Stimulated activated CD8-positive, alpha-beta memory T cell treated with anti-CD3 and anti-CD28 coated beads, Interleukin-4, amount 100 ng/mL, for 4 hours (primary cell): ENCODE results near the gene HSPA1A.
"Not testable (repeated sequence)": the region's sequence is repeated elsewhere in the genome, so short reads cannot be mapped to it uniquely, and the experiment has no call there.

Experiments
- DNase-seq, 2 donors: peaks; one replicate each; pipeline ENCODE4 v3.0.0-alpha.2; 2020; ENCODE audit warnings: low read depth in 2 of 2, low spot score in 1 of 2

HSPA1A gene

DNA sequence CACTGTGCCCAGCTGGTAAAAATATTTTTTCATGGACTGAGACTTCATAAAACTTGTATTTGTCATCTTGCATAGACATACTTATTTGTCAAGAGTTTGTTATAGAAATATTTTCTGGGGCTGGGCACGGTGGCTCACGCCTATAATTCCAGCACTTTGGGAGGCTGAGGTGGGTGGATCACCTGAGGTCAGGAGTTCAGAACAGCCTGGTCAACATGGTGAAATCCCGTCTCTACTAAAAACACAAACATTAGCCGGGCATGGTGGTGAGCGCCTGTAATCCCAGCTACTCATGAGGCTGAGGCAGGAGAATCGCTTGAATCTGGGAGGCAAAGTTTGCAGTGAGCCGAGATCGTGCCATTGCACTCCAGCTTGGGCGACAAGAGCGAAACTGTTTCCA is 6.7 kb upstream of the HSPA1A start:
- DNase-seq: not testable (repeated sequence)

DNA sequence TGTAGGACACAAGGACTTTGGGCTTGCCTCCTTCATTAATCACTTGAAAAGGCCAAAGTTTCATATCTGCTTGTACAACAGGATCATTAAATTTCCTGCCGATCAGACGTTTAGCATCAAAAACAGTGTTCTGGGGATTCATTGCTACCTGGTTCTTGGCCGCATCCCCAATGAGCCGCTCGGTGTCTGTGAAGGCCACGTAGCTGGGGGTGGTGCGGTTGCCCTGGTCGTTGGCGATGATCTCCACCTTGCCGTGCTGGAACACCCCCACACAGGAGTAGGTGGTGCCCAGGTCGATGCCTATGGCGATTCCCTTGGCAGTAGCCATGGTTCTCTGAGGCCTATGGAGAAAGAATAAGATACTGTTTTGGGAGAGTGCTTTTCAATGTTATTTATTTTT is 3.7 kb upstream of the HSPA1A start:
- no peak for DNase-seq

DNA sequence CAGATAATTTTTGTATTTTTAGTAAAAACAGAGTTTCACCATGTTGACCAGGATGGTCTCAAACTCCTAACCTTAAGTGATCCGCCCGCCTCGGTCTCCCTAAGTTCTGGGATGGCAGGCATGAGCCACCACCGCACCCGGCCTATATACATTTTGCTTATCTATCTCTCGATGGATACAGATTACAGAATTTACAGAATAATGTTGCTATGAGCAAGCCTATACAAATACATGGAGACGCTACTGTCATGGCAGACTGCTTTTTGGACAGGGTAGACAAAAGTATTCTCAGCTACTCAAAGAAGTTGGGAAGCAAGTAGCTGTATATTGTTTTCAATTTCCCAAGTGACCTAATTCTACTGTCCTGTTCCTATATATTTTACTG is 1.9 kb upstream of the HSPA1A start:
- no peak for DNase-seq

DNA sequence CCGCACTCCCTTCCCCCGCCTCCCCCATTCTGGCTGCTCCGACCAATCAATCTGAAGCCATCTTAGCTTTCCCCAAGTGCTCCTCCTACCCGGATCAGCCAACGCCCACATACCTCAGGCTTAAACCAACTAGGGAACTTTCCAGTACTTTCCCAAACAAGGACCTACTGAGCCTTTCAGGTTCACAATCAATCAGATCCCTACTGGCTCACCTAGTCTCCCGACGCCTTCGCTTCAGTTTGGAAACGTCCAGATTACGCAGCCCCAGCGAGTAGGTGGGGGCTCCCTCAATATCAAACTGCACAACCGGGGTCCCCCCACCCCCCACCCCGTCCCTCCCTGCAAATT is 692 bp upstream of the HSPA1A start:
- DNase-seq: peak in 1 of 2 donors; percentile 32

DNA sequence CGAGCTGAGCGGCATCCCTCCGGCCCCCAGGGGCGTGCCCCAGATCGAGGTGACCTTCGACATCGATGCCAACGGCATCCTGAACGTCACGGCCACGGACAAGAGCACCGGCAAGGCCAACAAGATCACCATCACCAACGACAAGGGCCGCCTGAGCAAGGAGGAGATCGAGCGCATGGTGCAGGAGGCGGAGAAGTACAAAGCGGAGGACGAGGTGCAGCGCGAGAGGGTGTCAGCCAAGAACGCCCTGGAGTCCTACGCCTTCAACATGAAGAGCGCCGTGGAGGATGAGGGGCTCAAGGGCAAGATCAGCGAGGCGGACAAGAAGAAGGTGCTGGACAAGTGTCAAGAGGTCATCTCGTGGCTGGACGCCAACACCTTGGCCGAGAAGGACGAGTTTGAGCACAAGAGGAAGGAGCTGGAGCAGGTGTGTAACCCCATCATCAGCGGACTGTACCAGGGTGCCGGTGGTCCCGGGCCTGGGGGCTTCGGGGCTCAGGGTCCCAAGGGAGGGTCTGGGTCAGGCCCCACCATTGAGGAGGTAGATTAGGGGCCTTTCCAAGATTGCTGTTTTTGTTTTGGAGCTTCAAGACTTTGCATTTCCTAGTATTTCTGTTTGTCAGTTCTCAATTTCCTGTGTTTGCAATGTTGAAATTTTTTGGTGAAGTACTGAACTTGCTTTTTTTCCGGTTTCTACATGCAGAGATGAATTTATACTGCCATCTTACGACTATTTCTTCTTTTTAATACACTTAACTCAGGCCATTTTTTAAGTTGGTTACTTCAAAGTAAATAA is 2.0 kb downstream of the HSPA1A start:
- not testable (repeated sequence) for DNase-seq

DNA sequence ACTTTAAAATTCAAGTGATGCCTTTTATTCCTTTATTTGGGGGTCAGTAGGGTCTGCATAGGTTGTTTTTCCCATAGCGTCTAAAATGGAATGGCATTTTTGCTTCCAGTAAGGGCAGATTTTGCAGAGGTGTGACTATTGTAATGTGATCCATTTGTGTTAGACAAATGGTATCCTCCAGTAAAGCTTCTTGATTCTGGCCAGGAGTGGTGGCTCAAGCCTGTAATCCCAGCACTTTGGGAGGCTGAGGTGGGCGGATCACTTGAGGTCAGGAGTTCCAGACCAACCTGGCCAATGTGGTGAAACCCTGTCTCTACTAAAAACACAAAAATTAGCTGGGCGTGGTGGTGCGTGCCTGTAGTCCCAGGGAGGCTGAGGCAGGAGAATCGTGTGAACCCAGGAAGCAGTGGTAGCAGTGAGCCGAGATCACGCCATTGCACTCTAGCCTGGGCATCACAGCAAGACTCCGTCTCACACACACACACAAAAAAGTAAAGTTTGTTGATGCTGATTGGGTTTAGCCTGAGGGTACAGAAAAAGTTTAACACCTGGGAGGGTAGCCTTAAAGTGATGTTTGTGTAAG is 2.7 kb downstream of the HSPA1A start:
- DNase-seq: not testable (repeated sequence)

DNA sequence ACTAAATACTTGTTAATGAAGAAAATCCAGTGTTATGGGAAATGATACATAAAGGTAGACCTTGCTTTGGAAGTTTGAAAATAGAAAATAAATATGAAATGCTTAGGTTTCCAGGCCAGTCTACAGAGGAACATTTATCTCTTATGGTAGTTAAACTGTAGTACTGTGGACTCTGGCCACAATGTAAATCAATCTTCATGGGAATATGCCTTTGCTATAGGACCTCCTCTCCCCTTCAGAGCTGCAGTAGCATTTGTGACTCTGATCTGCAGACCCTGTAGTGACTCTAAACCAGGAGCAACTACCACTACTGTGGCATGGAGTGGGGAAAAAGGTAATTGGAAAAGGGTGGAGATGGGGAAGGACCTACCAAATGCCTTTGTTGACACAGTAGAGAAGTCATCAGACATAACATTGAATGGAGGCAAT is 4.5 kb downstream of the HSPA1A start:
- DNase-seq: no peak

DNA sequence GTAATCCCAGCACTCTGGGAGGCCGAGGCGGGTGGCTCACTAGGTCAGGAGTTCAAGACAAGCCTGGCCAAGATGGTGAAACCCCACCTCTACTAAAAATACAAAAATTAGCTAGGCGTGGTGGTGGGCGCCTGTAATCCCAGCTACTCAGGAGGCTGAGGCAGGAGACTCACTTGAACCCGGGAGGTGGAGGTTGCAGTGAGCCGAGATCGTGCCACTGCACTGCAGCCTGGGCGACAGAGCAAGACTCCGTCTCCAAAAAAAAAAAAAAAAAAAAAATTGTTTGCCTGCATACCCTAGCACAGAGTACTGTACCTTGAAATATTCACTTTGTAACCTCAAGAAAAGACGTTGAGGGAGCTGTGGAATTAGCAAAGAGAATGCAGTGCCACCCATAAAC is 5.1 kb downstream of the HSPA1A start:
- DNase-seq: not testable (repeated sequence)

DNA sequence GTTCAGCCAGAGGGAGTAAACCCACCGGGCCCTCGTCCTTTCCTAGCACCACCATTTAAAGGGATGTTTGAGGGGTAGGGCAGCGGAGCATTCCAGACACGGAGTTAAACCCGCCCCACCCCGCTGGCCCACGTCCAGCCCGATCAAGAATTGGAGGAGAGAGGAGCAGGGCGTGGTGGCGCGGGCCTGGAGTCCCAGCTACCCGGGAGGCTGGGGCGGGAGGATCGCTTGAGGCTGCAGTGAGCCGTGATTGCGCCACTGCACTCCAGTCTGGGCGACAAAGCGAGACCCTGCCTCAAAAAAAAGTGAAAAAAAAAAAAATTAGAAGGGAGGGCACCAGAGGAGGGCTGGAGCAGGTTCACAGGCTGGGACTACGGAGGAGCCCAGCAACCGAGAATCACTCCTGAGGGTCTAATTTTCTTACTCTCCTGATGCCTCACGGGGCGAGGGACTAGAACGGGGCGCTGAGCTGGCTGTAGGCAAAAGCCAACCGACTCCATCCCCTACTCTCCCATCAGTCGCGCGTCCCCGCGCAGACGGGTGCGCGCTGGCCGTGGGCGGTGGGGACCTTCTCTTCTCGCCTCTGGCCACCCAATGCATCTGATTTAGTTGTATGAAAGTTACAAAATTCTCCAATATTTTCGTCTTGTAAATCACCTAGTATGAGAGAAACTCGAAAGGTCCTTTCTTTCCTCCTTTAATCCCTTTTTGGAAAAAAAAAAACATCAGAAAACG is 6.1 kb downstream of the HSPA1A start:
- DNase-seq: no peak

DNA sequence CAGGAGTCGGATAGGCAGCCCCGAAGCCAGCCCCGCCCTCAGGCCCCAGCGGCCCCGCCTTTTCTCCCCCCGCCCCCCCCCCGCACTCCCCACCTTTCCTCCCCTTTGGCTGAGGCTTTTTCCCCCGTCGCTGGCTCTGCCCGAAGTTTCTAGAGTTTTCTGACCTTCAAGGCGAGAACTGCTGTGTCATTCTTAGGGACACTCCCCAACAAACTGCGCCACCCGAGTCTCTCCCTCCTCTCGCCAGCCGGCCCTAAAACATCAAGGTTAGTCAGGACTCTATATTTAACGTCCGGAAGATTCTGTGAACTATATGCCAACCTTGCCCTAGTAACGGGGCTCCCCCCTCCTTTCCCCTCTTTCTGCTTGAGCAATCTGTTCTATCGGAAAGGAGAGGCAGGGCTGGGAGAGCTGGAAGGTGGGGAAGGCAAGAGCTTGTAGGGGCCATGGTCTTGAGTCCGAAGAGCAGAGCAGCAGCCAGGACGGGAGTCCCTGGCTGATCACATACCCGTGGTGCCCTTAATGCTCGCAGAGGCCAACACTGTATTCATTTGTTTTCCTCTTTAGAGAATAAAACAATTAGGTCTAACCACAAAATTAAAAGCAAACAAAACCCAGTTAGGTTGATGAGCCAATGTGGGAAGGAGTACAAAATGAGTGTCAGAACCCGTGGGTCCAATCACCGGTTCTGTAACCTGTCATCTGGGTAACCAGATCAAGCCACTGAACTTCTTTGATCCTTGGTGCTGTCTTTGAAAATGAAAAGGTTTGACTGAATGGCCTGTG is 6.9 kb downstream of the HSPA1A start:
- DNase-seq: peak in 1 of 2 donors; percentile 47

DNA sequence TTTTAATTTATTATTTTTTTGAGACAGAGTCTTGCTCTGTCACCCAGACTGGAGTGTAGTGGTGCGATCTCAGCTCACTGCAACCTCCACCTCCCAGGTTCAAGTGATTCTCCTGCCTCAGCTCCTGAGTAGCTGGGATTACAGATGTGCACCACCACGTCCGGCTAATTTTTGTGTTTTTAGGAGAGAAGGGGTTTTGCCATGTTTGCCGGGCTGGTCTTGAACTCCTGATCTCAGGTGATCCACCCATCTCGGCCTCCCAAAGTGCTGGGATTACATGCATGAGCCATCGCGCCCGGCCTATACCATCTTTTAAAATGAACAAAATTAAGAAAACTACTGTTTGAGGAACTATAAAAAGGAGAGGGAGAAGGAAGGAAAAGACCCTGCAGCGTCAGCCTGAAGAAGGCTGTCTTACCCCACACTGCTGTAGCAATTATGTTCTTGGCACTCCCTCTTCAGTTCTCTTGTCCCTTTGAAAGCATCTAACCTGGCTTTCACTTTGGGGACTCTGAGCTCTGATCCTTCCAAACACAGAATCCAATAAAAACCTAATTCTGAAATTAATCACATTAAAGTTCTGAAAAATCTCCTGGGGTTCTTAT is 8.4 kb downstream of the HSPA1A start:
- DNase-seq: not testable (repeated sequence)

DNA sequence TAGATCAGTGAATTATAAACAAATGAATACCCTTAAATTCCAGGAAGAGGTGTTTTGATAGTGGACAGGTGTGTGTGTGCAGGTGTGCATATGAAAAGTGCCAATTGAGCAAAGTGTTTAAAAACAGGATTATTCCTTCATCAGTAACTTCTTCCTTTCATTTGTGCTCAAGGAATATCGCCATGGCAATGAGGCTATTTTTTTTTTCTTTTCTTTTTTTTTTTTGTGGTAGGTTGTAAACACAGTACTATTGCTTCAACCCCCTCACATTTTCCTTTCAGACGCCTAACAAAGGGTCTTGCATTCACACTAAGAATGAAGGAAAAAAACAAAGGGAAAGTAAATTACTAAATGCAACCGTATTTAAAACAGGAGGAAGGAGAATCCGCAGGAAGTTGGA is 10.2 kb downstream of the HSPA1A start:
- no peak for DNase-seq

DNA sequence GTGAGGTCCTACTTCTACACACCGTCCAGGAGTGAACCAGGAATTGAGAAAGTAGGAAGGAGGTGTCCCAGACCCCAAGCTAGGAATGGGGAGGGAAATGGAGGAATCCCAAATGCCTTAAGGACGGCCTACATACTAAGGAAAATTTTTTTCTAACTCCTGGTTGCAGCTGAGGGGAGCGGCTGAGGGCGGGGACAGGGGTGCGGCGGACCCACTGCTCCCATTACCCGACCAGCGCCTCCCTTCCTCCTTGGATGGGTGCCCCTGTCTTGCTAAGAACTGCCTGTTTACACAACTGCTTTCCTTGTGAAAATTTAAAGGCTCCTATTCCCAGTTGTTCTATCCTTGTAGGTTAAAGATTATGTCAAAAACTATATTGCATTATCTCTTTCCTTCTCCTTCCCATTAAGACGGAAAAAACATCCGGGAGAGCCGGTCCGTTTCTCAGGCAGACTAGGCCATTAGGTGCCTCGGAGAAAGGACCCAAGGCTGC is 11.5 kb downstream of the HSPA1A start:
- no peak for DNase-seq

DNA sequence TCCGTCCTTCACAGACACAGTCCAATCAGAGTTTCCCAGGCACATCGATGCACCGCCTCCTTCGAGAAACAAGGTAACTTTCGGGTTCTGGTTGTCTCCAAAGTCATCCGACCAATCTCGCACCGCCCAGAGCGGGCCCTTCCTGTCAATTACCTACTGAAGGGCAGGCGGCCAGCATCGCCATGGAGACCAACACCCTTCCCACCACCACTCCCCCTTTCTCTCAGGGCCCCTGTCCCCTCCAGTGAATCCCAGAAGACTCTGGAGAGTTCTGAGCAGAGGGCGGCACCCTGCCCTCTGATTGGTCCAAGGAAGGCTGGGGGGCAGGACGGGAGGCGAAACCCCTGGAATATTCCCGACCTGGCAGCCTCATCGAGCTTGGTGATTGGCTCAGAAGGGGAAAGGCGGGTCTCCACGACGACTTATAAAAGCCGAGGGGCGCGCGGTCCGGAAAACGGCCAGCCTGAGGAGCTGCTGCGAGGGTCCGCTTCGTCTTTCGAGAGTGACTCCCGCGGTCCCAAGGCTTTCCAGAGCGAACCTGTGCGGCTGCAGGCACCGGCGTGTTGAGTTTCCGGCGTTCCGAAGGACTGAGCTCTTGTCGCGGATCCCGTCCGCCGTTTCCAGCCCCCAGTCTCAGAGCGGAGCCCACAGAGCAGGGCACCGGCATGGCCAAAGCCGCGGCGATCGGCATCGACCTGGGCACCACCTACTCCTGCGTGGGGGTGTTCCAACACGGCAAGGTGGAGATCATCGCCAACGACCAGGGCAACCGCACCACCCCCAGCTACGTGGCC is 12.1 kb downstream of the HSPA1A start, which contains the start of gene HSPA1B:
Gene HSPA1B (plus strand): TSS at position 453 of the 794 bp plus-strand sequence. CDS start 213 bp downstream, at position 666.
- peak; percentile 75 to 83 for DNase-seq

DNA sequence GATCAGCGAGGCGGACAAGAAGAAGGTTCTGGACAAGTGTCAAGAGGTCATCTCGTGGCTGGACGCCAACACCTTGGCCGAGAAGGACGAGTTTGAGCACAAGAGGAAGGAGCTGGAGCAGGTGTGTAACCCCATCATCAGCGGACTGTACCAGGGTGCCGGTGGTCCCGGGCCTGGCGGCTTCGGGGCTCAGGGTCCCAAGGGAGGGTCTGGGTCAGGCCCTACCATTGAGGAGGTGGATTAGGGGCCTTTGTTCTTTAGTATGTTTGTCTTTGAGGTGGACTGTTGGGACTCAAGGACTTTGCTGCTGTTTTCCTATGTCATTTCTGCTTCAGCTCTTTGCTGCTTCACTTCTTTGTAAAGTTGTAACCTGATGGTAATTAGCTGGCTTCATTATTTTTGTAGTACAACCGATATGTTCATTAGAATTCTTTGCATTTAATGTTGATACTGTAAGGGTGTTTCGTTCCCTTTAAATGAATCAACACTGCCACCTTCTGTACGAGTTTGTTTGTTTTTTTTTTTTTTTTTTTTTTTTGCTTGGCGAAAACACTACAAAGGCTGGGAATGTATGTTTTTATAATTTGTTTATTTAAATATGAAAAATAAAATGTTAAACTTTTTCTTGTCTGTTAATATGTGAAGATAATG is 14.4 kb downstream of the HSPA1A start:
- no peak for DNase-seq

DNA sequence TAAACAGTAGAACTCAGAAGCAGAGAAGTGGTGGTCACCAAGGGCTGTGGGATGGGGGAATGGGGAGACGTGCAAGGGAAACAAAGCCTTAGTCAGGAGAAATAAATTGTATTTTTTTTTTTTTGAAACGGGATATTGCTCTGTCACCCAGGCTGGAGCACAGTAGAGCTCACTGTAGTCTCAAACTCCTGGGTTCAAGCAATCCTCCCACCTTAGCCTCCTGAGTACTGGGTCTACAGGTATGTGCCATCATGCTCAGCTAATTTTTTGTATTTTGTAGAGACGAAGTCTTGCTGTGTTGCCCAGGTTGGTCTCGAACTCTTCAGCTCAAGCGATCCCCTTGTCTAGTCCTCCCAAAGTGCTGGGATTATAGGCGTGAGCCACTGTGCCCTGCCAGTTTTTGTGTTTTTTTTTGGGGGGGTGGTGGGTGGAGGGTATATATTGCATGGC is 15.6 kb downstream of the HSPA1A start:
- no peak for DNase-seq

DNA sequence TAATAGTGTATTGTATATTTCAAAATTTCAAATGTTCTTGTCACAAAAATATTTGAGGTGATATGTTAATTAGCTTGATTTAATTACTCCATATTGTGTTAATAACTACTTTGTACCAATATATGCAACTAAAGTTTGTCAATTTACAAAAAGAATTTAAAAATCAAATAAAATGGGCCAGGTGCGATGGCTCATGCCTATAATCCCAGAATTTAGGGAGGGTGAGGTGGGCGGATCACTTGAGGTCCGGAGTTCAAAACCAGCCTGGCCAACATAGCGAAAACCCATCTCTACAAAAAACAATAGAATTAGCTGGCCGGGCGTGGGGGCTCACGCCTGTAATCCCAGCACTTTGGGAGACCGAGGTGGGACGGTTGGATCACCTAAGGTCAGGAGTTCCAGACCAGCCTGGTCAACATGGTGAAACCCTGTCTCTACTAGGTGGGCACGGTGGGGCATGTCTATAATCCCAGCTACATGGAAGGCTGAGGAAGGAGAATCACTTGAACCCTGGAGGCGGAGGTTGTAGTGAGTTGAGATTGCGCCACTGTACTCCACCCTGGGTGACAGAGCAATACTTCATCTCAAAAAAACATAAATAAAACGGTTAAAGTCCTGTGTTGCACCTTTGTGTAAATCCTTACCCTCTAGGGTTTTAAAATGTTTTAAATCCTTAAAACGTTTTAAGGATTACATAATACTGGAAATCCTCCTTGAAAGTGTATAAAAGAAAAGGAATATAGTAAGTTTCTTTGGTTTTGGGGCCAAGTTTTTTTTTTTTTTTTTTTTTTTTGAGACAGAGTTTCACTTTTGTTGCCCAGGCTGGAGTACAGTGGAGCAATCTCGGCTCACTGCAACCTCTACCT is 16.2 kb downstream of the HSPA1A start:
- no peak for DNase-seq
